ENCODE data around the gene N4BP2L1.

GRCh38 chr13:32438871-32439270 is 10.9 kb upstream of the N4BP2L1 start:
- TF ChIP-seq POLR2A (IDR thresholded peaks at IDR 0.05): no peak
- TF ChIP-seq CTCF (IDR thresholded peaks at IDR 0.05): no peak

Measured in adrenal gland (tissue), 5 donors.